ENCODE measurements around the gene RRH.
"Not testable (repeated sequence)": the region's sequence is repeated elsewhere in the genome, so short reads cannot be mapped to it uniquely, and the experiment has no call there.

RRH gene
- total RNA-seq, result 0.24 to 0.70 reads per million in 2 experiments

GRCh38 chr4:109827672-109828071, at the start of gene RRH:
TSS of gene RRH (plus strand) at chr4:109827972. CDS start at chr4:109828028, 56 bp downstream.
- no peak for DNase-seq (ENCODE audit: low read depth)

DNA sequence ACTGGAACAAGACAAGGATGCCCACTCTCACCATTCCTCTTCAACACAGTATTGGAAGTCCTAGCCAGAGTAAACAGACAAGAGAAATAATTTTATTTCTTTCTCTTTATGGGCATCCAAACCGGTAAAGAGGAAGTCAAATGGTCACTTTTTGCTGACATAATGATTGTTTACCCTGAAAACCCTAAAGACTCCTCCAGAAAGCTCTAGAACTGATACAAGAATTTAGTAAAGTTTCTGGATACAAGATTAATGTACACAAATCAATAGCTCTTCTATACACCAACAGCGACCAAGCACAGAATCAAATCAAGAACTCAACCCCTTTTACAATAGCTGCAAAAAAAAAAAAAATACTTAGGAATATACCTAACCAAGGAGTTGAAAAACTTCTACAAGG, 45.7 kb upstream of the RRH start:
- not testable (repeated sequence) for DNase-seq (ENCODE audit: low read depth)

- DNase-seq (ENCODE audit: low read depth), result no peak
These were observed 40.9 kb upstream of the RRH start for GRCh38 chr4:109786846-109787245.

GRCh38 chr4:109787807-109788206, 40.0 kb upstream of the RRH start:
- no peak for DNase-seq (ENCODE audit: low read depth)

DNA sequence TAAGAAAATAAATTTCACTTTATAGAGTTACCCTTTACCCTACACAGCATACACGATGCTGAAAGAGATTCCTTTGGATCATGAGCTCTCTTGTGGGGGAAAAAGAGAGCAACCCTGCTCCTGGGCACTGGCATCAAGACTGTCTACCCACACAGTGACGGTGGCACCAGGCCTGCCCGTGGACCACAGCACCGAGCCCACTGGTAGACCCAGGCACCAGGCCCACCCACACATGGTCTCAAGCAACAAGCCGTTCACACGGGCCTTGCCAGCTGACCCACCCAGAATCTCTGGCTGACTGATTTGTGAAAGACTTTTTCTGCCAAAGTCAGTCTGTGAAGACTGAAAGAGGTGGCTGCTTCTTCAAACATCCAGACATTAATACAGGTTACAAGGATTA, 32.7 kb upstream of the RRH start:
- no peak for DNase-seq (ENCODE audit: low read depth)

DNA sequence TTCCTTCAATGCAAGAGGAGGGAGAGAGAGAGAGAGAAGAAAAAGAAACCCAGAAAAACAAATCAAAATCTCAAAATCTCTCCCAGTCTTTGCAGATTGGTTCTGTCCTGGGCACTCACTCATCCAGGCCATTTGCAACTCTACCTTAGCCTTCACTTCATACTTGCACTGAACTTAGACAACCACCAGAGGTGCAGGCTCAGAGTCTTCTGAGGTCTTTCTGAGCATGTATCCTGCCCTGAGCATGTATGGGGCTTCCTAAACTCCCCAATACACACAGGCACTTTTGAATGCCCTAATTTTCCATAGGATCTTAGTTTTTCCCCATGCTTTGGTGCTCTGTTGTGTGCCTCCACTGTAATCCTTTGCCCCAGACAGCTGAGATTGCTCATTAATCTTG, 28.9 kb upstream of the RRH start:
- no peak for DNase-seq (ENCODE audit: low read depth)

- DNase-seq (ENCODE audit: low read depth), result no peak
These were observed 26.5 kb upstream of the RRH start for GRCh38 chr4:109801099-109801789.

DNA sequence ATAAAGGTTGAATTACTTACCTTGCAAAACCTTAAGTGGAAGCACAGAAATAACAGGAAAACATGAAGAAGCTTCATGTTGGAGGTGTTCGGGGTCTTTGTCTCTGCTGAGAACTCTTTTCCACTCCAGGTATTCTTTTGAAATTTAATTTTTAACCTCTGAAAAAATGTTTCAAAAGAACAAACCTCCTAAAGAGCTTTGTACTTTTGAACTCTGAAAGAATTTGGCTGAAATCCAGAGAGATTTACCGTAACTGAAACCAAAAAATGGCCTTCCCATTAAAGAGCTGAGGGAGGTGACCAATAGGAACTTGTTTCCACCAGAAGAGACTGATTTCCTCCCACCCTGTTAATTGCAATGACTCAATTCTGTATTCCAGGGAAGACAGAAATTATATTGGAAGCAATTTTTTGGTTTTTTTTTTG, 25.9 kb upstream of the RRH start, which contains the start of gene CFI:
Gene CFI, minus strand, starts transcription at position 105 of the 425 bp plus-strand sequence. Its CDS starts 28 bp downstream, at position 77.
- no peak for DNase-seq (ENCODE audit: low read depth)

DNA sequence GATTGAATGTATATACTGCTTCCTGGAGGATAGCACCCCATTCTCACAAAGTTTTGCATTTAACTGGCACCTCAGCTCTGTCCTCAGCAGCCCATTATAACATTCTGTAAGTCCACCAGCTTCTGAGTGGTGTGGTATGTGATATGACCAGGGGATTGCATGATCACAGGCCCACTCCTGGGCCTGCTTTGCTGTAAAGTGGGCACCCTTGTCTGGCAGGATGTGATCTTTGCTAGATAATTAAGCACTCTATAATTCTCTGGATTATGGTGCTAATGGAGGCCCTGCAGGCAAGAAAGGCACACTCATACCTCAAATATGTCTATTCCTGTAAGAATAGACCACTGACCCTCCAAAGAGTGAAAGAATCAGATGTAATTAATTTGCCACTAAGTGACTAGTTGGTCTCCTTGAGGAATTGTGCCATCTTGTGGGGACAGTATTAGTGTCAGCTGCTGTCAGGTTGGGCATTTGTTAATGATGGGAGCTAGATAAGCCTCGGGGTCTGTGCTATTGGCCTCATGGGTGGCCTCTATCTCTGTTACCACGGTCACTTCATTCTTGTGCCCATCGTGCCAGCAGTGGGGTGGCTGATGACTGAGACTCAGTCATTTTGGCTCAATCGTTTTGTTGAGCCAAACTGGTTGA, 23.7 kb upstream of the RRH start:
- DNase-seq (ENCODE audit: low read depth), result peak; percentile 3

DNA sequence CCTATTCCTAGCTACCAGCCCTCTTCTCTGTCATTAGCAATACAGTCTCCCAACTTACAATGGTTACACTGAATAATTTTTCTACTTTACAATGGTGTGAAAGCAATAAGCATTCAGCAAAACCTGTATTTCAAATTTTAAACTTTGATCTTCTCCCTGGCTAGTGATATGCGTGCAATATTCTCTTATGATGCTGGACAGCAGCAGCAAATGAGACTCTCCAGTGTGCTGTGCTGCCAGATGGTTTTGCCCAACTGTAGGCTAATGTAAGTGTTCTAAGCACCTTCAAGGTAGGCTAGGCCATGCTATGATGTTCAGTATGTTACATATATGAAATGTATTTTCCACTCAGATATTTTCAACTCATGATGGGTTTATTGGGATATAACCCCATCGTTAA, 18.1 kb upstream of the RRH start:
- no peak for DNase-seq (ENCODE audit: low read depth)

GRCh38 chr4:109810552-109811387, 17.0 kb upstream of the RRH start:
- DNase-seq (ENCODE audit: low read depth), result no peak

DNA sequence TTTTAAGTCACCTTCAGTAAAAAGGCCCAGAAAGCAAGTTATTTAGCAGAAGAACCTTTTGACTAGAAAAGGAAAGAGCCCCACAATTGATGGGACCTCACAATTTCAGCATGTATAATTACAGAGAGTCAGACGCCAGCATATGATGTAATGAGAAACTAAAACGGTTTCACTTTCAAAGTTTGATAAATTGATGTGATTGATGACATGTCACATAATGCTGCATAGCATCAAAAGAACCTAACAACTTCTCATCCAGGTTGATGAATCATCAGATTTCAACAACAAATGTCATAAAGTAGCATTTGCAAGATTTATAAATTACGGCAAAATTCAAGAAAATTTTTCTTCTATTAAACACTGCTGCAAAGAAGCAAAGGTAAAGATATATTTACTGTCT, 16.1 kb upstream of the RRH start:
- DNase-seq (ENCODE audit: low read depth), result no peak

GRCh38 chr4:109815151-109816081, 12.4 kb upstream of the RRH start, which contains the start of gene GAR1:
TSS of gene GAR1 (plus strand) at chr4:109815762. CDS start at chr4:109816165, 403 bp downstream.
- DNase-seq (ENCODE audit: low read depth), result peak; percentile 81

DNA sequence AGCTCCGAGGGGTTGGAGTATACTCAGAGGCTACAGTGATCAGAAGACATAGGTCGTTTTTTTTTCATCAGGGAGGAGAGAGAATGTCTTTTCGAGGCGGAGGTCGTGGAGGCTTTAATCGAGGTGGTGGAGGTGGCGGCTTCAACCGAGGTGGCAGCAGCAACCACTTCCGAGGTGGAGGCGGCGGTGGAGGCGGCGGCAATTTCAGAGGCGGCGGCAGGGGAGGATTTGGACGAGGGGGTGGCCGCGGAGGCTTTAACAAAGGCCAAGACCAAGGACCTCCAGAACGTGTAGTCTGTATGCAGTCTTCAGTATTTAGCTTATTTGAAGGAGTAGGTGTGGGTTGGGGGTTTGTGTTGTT, 11.7 kb upstream of the RRH start:
- peak; percentile 19 for DNase-seq (ENCODE audit: low read depth)

DNA sequence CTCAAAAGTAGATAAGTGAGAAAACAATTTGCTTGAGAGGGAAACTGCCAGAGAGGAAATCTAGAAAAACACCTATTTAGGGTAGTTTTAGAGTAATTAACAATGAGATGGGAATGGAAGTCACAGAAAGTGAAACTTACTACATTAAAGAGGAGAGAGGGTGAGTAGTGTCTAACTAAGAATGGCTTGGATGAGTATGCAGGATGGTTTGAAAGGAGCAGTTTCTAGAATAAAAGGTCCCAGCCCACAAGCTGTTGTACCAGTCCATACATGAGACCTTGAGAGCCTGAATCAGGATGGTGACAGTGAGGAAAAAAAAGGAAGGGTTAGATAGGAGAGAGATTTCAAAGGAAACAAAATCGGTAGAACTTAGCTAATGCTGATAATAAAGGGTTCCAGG, 10.9 kb upstream of the RRH start:
- DNase-seq (ENCODE audit: low read depth), result no peak

DNA sequence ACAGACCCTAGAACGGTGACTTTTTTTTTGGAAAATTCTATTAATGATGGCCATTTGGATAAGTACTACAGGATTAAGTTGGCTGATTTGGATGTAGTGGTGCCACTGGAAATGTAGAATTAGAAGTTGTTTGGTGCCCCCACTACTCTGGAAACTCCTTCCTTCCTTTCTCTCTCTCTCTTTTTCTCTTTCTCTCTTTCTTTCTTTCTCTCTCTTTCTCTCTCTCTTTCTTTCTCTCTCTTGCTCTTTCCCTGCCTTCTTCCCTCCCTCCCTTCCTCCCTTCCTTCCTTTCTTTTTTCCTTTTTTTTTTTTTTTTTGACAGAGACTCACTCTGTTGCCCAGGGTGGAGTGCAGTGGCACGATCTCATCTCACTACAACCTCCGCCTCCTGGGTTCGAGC, 9.5 kb upstream of the RRH start:
- no peak for DNase-seq (ENCODE audit: low read depth)

DNA sequence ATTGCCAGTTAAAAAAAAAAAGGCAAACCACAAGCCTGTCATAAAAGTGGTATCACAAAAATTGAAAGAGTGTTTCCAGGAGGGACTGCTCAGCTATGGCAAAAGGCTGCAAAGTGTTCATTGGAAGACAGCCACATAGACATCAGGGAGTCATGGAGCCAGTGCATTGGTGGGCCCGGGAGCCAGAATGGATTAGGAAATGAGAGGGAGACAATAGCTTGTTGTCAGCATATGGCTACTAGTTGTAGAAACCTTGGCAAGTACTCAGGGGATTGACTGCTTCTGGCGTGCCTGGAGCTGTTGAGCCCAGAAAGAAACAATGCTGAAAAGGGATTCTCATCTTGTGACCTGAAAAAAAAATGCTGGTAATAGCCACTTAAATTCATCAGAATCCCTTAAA, 7.2 kb upstream of the RRH start:
- no peak for DNase-seq (ENCODE audit: low read depth)

GRCh38 chr4:109821185-109821584, 6.6 kb upstream of the RRH start:
- DNase-seq (ENCODE audit: low read depth), result no peak

DNA sequence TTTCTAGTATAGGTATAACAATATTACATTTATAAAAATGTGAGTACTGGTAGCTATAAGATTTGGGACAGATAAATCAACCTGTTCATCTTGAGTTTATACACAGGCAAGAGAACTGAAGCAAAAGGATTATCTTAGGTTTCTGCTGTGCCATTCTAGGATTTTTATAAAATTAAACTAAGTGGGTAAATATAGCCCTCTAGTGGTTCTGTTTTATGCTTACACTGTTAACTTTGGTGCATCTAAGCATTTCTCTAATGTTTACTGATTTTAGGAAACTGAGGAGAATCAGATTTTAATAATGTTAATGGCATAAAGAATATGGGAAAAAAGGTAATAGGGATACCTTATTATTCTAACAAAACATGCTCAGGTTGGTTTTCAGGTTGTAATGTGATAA, 1.1 kb upstream of the RRH start:
- no peak for DNase-seq (ENCODE audit: low read depth)

DNA sequence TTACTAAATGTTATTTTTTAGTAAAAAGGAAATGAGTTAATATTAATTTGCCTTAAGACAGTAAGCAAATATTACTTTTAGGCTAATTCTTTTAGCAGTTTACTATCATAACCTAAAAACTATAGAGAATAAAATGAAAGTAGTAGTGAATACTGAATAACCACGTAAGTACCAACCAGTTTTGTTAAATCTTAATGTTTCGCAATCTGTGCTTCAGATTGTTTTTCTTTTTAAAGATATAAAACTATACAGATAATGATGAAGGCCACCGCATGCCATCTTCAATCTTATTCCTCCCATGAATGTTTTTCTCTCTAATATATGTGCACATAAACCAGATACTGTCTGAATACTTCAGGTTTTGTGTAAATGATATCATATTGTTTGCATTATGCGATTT, 6.0 kb downstream of the RRH start:
- no peak for DNase-seq (ENCODE audit: low read depth)

DNA sequence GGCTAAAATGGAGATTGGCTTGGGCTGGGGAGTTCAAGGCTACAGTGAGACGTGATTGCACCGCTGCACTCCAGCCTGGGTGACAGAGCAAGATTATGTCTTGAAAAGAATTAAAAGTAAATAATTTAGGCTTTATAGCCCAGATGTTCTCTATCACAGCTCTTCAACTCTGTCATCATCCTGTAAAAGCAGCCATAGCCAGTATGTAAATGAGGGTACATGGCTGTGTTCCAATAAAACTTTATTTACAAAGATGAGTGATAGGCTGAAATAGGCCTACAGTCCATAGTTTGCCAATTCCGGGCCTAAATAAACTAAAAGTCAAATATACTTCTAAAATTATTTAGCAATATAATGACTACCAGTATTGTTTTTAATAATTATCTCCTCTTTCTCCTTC, 9.2 kb downstream of the RRH start:
- DNase-seq (ENCODE audit: low read depth), result no peak
